ENCODE results near the gene ABCC5. TPM values are rescaled to one million over a fixed set of nuclear protein-coding genes. Genes with fewer than 3 reads are reported as not detected.
"Not testable (repeated sequence)": the region's sequence is repeated elsewhere in the genome, so short reads cannot be mapped to it uniquely, and the experiment has no call there.

The ABCC5 gene
- total RNA-seq = 10 to 100 TPM; 18.2 to 18.9 TPM

GRCh38 chr3:184017672-184018423 lies at the start of gene ABCC5:
Gene ABCC5 (minus strand): TSS chr3:184017884. CDS start chr3:184014392, 3,492 bp downstream.
- POLR2A ChIA-PET = no interaction called here

GRCh38 chr3:184066211-184066610 lies 48.5 kb upstream of the ABCC5 start:
- ChIA-PET CTCF (no interaction called here), POLR2A (interaction anchor here (0.6 kb wide), 1 partner anchor 14 kb away, joined by 5 read pairs; no protein-coding TSS in a partner anchor)

More at GRCh38 chr3:184017672-184018423, at the start of gene ABCC5:
- CTCF ChIA-PET = interaction anchor here (0.6 to 1.5 kb wide), 9 partner anchors 14 to 232 kb away, joined by 3 to 8 read pairs (median 3); partner anchors contain the start of genes EEF1AKMT4 and PARL

- ChIA-PET POLR2A (no interaction called here), CTCF (no interaction called here)
These were observed 45.0 kb upstream of the ABCC5 start for GRCh38 chr3:184062637-184063036.

GRCh38 chr3:184059424-184059823 lies 41.7 kb upstream of the ABCC5 start:
- CTCF ChIA-PET = no interaction called here
- POLR2A ChIA-PET = no interaction called here

GRCh38 chr3:184058029-184058428 lies 40.3 kb upstream of the ABCC5 start:
- ChIA-PET CTCF (no interaction called here), POLR2A (no interaction called here)

GRCh38 chr3:184052767-184053166 lies 35.1 kb upstream of the ABCC5 start, which contains the start of gene HTR3C:
Gene HTR3C (plus strand): TSS chr3:184053047. CDS start chr3:184053081, 34 bp downstream.
- ChIA-PET POLR2A (no interaction called here), CTCF (no interaction called here)

GRCh38 chr3:184050217-184050847 lies 32.6 kb upstream of the ABCC5 start:
- POLR2A ChIA-PET = no interaction called here
- CTCF ChIA-PET = no interaction called here

- CTCF ChIA-PET = no interaction called here
- POLR2A ChIA-PET = no interaction called here
These were observed 28.3 kb upstream of the ABCC5 start for GRCh38 chr3:184045995-184046394.

- CTCF ChIA-PET = interaction anchor here (0.7 kb wide), 1 partner anchor 143 kb away, joined by 5 read pairs; no protein-coding TSS in a partner anchor
These were observed 24.9 kb upstream of the ABCC5 start for GRCh38 chr3:184042617-184043016.

GRCh38 chr3:184040010-184040409 lies 22.3 kb upstream of the ABCC5 start:
- ChIA-PET POLR2A (no interaction called here), CTCF (no interaction called here)

More at GRCh38 chr3:184042617-184043016, 24.9 kb upstream of the ABCC5 start:
- POLR2A ChIA-PET = no interaction called here

GRCh38 chr3:184039414-184039813 lies 21.7 kb upstream of the ABCC5 start:
- ChIA-PET POLR2A (no interaction called here), CTCF (no interaction called here)

GRCh38 chr3:184038307-184038706 lies 20.6 kb upstream of the ABCC5 start:
- CTCF ChIA-PET, POLR2A ChIA-PET: not testable (repeated sequence)

GRCh38 chr3:184037816-184038215 lies 20.1 kb upstream of the ABCC5 start:
- CTCF ChIA-PET = no interaction called here
- POLR2A ChIA-PET = no interaction called here

GRCh38 chr3:184031187-184031792 lies 13.6 kb upstream of the ABCC5 start, which contains the start of gene HTR3D:
Gene HTR3D (plus strand): TSS chr3:184031742. CDS start chr3:184031742, 0 bp downstream.
- ChIA-PET CTCF (no interaction called here), POLR2A (no interaction called here)

GRCh38 chr3:184030536-184030935 lies 12.9 kb upstream of the ABCC5 start:
- ChIA-PET CTCF (interaction anchor here (0.7 kb wide), 1 partner anchor 11 kb away, joined by 3 read pairs; no protein-coding TSS in a partner anchor), POLR2A (no interaction called here)

GRCh38 chr3:184029443-184029842 lies 11.8 kb upstream of the ABCC5 start:
- CTCF ChIA-PET = no interaction called here
- POLR2A ChIA-PET = no interaction called here

GRCh38 chr3:184028275-184028890 lies 10.7 kb upstream of the ABCC5 start:
- CTCF ChIA-PET = interaction anchor here (0.7 kb wide), 1 partner anchor 177 kb away, joined by 4 read pairs; no protein-coding TSS in a partner anchor
- POLR2A ChIA-PET = not testable (repeated sequence)

- POLR2A ChIA-PET, CTCF ChIA-PET: not testable (repeated sequence)
These were observed 7.6 kb upstream of the ABCC5 start for GRCh38 chr3:184025256-184025655.

GRCh38 chr3:184022323-184022722 lies 4.6 kb upstream of the ABCC5 start:
- ChIA-PET CTCF (interaction anchor here (0.6 kb wide), 1 partner anchor 127 kb away, joined by 4 read pairs; no protein-coding TSS in a partner anchor), POLR2A (no interaction called here)

GRCh38 chr3:184018424-184018973 lies 815 bp upstream of the ABCC5 start:
- CTCF ChIA-PET = interaction anchor here (0.8 to 1.5 kb wide), 4 partner anchors 122 to 231 kb away, joined by 3 to 8 read pairs (median 4); partner anchors contain the start of genes EEF1AKMT4 and PARL

More at GRCh38 chr3:184018424-184018973, 815 bp upstream of the ABCC5 start:
- POLR2A ChIA-PET = no interaction called here

Data from activated CD8-positive, alpha-beta memory T cell treated with anti-CD3 and anti-CD28 coated beads for 36 hours (primary cell).